HepG2 (cell line): Measurements from ENCODE around the gene POMGNT2.

Experiments used
- FOSL2 ChIP-seq: sonication (generic); formaldehyde crosslinking; IDR thresholded peaks from 2 replicates; pipeline ENCODE4 v1.4.0; 2020; ENCODE audit warnings: missing genetic modification reagents
- JUND ChIP-seq: sonication (generic); formaldehyde crosslinking; IDR thresholded peaks from 2 replicates; pipeline ENCODE4 v1.8.0; 2022; ENCODE audit warnings: mild to moderate bottlenecking, missing genetic modification reagents
- ZSCAN30 ChIP-seq: sonication (generic); formaldehyde crosslinking; IDR thresholded peaks from 2 replicates; pipeline ENCODE4 v1.5.0; 2020; ENCODE audit warnings: mild to moderate bottlenecking, missing genetic modification reagents

DNA sequence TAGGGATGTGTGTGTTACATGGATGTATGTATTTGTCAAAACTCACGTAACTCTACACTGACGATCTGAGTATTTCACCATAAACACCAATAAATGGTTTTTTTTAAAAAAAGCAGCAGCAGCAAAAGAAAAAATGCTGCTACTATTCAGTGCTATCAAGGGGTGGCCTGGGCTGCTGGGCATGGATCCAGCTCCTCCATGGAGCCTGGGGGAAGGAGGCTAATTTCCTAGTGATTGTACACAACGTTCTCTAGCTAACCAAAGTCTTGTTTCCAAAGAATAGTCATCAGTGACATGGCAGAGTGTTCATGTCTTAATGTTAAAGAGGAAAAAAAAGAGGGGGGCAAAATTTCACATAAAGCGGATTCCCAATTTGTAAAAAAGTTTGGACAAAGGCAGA, 29.0 kb downstream of the POMGNT2 start:
- TF ChIP-seq ZSCAN30 (CRISPR knock-in tag) (no peak), FOSL2 (CRISPR knock-in tag) (no peak), JUND (CRISPR knock-in tag) (no peak)
